LHCN-M2 (cell line): ENCODE data around the gene FHIP1A. TPM values are rescaled to one million over a fixed set of nuclear protein-coding genes. Genes with fewer than 3 reads are reported as not detected.

Experiments used
- DNase-seq: peaks from one replicate; pipeline ENCODE4 v3.0.0-alpha.2; 2012; ENCODE audit warnings: low read depth
- total RNA-seq: library from RNA; depleted of rRNA; stranded (reverse); fragments of >200 nt; gene quantifications from 2 replicates; pipeline ENCODE4 v1.2.3, GENCODE V29; 2014; rRNA removed

Gene FHIP1A
- total RNA-seq, 1 experiment from 2014 or later, result 1.3 TPM

DNA sequence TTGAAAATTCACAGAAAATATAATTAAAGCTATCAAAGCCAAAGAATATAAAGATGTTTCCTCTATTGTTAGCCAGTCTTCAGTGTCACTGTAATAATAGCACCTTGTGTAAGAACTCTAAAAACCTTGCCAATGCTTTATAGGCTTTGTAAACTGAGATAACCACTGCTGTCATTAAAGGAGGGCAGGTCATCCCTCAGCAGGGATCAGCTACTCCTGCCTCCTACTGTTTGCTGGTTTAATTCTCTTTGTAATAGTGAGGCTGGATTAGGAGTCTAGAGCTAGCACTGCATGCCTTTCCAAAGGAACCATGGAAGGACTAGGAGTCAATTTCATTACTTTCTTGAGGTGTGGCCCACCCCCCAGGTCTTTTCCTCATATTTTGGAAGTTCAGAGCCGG, 46.2 kb downstream of the FHIP1A start:
- DNase-seq, result no peak

DNA sequence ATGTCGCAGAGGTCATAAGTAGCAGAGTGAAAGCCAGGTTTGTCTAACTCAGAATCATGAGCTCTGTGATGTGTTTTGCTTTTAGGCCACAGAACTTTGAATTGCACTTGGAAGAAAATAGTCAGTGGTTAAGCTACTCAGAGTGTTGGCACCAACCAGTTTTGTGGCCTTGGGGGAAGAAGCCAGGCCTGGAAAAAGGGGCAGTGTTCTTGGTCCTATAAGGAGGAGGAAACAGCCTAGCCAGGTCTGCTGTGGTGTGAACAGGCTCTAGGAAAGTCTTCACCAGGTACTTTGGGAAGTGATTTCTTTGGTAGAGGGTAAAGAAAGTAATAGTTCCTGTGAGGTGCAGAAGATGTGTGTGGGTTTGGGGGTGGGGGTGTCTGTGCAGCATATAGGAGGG, 49.2 kb downstream of the FHIP1A start:
- DNase-seq, result no peak

Other genes with a start within 250 kb of the FHIP1A start
- not detected in 2 replicates for gene PRSS48, start 132.0 kb upstream of the FHIP1A start, total RNA-seq
- gene SH3D19, start 83.6 kb upstream of the FHIP1A start, total RNA-seq, result 38.5 and 45.3 TPM in 2 replicates